GM23248 (cell line): Measurements from ENCODE around the gene MYO1G. TPM values are rescaled to one million over a fixed set of nuclear protein-coding genes. Genes with fewer than 3 reads are reported as not detected.

Source experiments
- DNase-seq: peaks from one replicate; pipeline ENCODE4 v3.0.0-alpha.2; 2015
- H2AFZ ChIP-seq: fragments of 200-600 bp; sonication (generic); 2 replicates; pipeline ENCODE4 v1.6.1; 2016; ENCODE audit warnings: antibody characterized with exemption
- H3F3A ChIP-seq: fragments of 200-600 bp; sonication (generic); 2 replicates; pipeline ENCODE4 v1.6.1; 2016; ENCODE audit warnings: mild to moderate bottlenecking, antibody characterized with exemption, mixed run types; ENCODE audit not compliant: insufficient read depth
- H3K27ac ChIP-seq: fragments of 200-600 bp; sonication (generic); 2 replicates; pipeline ENCODE4 v1.5.1; 2016; ENCODE audit warnings: mild to moderate bottlenecking
- H3K27me3 ChIP-seq: fragments of 200-600 bp; sonication (generic); replicated peaks from 2 replicates; pipeline ENCODE4 v1.6.1; 2016; ENCODE audit warnings: mild to moderate bottlenecking; ENCODE audit not compliant: insufficient read depth
- H3K36me3 ChIP-seq: fragments of 200-600 bp; sonication (generic); 2 replicates; pipeline ENCODE4 v1.6.1; 2016; ENCODE audit warnings: low read depth, mild to moderate bottlenecking
- H3K4me1 ChIP-seq: fragments of 200-600 bp; sonication (generic); 2 replicates; pipeline ENCODE4 v1.6.1; 2016; ENCODE audit warnings: mild to moderate bottlenecking; ENCODE audit not compliant: insufficient read depth
- H3K4me2 ChIP-seq: fragments of 200-600 bp; sonication (generic); one replicate; pipeline ENCODE4 v1.6.1; 2016; ENCODE audit warnings: mild to moderate bottlenecking; ENCODE audit not compliant: unreplicated experiment
- H3K4me3 ChIP-seq: fragments of 200-600 bp; sonication (generic); 2 replicates; pipeline ENCODE4 v1.5.1; 2016; ENCODE audit warnings: mild to moderate bottlenecking
- H3K79me2 ChIP-seq: fragments of 200-600 bp; sonication (generic); 2 replicates; pipeline ENCODE4 v1.6.1; 2016; ENCODE audit warnings: mild to moderate bottlenecking; ENCODE audit not compliant: insufficient read depth
- H3K9ac ChIP-seq: fragments of 200-600 bp; sonication (generic); 2 replicates; pipeline ENCODE4 v1.6.1; 2016; ENCODE audit warnings: mild to moderate bottlenecking
- H3K9me2 ChIP-seq: fragments of 200-600 bp; sonication (generic); 2 replicates; pipeline ENCODE4 v1.6.1; 2016; ENCODE audit warnings: mixed run types, mild to moderate bottlenecking, moderate library complexity; ENCODE audit not compliant: insufficient read depth
- H3K9me3 ChIP-seq: fragments of 200-600 bp; sonication (generic); one replicate; pipeline ENCODE4 v1.6.1; 2017; ENCODE audit warnings: low read depth
- H4K20me1 ChIP-seq: fragments of 200-600 bp; sonication (generic); 2 replicates; pipeline ENCODE4 v1.6.0; 2016; ENCODE audit not compliant: insufficient read depth
- EZH2 ChIP-seq: fragments of 200-600 bp; sonication (generic); IDR thresholded peaks from 2 replicates; pipeline ENCODE4 v1.6.1; 2018; ENCODE audit warnings: antibody characterized with exemption, mild to moderate bottlenecking; ENCODE audit not compliant: insufficient read depth, poor library complexity, severe bottlenecking
- EZH2phosphoT487 ChIP-seq: fragments of 200-600 bp; sonication (generic); IDR thresholded peaks from 2 replicates; pipeline ENCODE4 v1.6.1; 2018; ENCODE audit warnings: antibody characterized with exemption, moderate library complexity, mild to moderate bottlenecking, low read depth; ENCODE audit not compliant: insufficient read depth
- WGBS, 2 experiments: methylation state at CpG; one replicate each; pipeline ENCODE4 v1.1.6; 2015 to 2017; ENCODE audit warnings: low lambda C conversion rate in 2 of 2, low coverage in 1 of 2; ENCODE audit errors: missing lambda C conversion rate in 2 of 2; 5-methylcytosine and 5-hydroxymethylcytosine counted together
- in situ Hi-C: fragments of 300-500 bp; cut with MboI; formaldehyde crosslinking; loops from 2 replicates; pipeline ENCODE4 v1.15.0; 2020
- polyA plus RNA-seq: library from polyadenylated mRNA; unstranded; fragments of >200 nt; fragmentation: Nextera tagmentation; extraction: Ambion mirVana; gene quantifications from 2 replicates; pipeline ENCODE4 v1.2.1, GENCODE V29; 2016
- total RNA-seq: library from RNA; depleted of rRNA; stranded (reverse); fragments of >200 nt; shearing (Covaris generic); gene quantifications from 2 replicates; pipeline ENCODE4 v1.2.3, GENCODE V29; 2014

Gene MYO1G
- total and polyA plus RNA-seq, 2 experiments from 2014 or later: not detected

DNA sequence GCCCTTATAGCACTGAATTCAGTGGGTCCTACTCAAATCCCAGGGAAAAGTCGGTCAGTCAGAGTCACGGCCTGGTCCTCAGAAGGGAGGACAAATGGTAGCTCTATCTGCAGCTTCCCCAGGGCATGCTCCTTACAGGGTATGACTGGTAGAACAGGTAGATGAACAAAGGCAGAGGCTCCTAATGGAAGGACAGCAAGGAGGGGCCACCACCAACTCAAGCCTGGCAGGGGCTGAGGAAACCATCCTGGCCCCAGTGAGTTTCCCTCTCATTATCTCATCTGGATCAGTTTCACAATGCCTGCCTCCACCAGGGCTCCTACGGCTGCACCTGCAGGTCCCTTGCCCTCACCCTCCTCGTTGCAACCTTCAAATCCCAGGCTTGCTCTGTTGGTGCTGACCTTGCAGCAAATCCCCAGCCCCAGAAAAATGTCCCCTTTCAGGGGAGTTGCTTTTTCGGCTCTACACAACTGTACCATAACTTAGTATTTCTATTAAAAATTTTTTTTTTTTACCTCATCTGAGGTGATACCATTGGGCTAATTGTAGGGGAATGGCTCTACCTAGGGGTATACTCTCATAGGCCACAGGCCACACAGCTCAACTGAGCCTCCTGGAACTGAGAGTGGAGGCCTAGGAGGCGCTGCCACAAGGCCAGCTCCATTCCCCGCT, 2.4 kb upstream of the MYO1G start:
- TF ChIP-seq EZH2phosphoT487 (no peak), EZH2 (no peak)
- Histone ChIP-seq H3F3A (peaks cover 48% of the 10 kb centered on the region), H3K27ac (peak overlapping the region; percentile 49; the same call in 1 of the 2 replicates), H3K9me3 (no peaks in the 10 kb centered on the region), H3K9me2 (no peaks in the 10 kb centered on the region), H3K9ac (no peak overlapping the region), H3K36me3 (peaks cover 27% of the 10 kb centered on the region), H3K4me1 (peaks cover 31% of the 10 kb centered on the region), H3K27me3 (no peaks in the 10 kb centered on the region), H3K4me2 (no peak overlapping the region), H3K4me3 (no peak overlapping the region), H3K79me2 (peaks cover 24% of the 10 kb centered on the region), H2AFZ (no peak overlapping the region), H4K20me1 (no peaks in the 10 kb centered on the region)
- in situ Hi-C loops: no loop called here
- WGBS, 2 experiments: 96 to 98% methylated on average over 7 of the region's 7 CpGs
- no peak for DNase-seq

DNA sequence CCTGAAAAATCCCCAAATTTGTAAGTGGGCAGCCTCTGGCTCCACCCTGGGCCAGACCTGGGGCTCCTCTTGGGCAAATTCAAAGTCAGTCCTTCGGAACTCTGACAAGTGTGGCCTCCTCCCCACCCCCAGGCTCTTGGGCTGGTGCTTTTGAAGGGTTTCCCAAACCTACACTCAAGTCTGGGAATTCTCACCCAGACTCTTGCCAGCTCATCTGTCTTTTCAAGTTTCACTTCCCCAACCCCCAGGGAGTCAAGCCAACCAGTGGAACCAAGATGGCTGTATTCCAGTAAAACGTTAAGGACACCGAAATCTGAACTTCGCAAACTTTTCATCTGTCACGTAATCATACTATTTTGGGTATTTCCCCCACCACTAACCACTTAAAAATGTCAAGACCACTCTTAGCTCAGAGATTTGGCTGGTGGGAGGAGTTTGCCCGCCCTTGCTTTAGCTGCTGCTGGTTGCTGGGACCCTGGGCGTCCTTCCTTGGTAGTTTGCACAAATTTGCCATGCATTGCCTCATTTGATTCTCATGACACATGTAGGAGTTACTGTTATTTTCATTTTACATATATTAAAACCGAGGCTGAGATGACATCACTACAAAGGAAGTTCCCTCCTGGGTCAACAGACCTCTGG, 1.7 kb upstream of the MYO1G start:
- Histone ChIP-seq H3K9ac (peak overlapping the region; percentile 5; the same call in 1 of the 2 replicates), H3K4me2 (peak overlapping the region; percentile 64)

DNA sequence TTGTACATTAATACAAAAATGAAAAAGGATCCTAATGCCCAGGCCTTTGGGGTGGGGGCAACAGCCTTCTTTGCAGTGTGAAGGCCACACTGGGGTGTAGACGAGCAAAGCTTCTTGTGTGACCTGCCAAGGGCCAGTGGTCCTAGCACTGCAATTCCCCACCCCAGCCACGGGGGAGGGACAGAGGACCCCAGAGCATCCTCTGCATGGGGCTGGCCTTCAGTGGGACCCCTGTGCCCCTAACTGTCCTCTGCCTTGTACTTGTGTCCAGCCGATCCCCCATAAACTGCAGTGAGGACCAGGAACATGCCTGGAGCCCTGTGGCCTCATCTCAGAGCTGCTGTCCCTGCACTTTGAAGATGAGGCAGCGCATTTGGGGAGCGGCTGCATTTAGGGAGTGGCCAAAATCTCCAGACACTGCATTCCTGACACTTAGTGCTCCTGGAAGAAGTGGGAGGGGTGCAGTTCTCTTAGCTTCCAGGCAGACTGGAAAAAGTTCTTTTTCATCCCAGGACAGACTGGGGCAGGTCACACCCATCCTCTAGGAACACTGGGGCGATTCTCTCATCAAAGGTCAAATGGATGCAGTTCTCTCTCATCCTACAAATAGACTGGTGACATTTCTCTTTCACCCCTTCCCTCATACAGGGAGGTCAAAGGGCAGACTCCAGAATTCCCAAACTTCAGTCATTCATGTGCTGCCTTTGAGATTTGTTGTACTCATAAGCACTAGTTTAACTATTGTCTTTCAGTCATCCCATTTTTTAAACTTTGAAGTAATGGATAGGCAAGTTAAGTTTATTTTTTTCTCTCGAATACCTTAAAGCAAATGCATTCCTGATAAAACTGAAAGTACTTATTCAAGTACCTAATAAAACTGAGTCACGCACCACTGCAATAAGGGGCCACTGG, 922 bp upstream of the MYO1G start:
- Histone ChIP-seq H4K20me1 (no peaks in the 10 kb centered on the region), H2AFZ (no peak overlapping the region), H3K27ac (peak overlapping the region; percentile 49), H3K27me3 (no peaks in the 10 kb centered on the region), H3K4me3 (no peak overlapping the region), H3K79me2 (peaks cover 10% of the 10 kb centered on the region), H3F3A (peaks cover 40% of the 10 kb centered on the region), H3K9me3 (no peaks in the 10 kb centered on the region), H3K9me2 (no peaks in the 10 kb centered on the region), H3K9ac (peak overlapping the region; percentile 5; the same call in 1 of the 2 replicates), H3K4me1 (peaks cover 22% of the 10 kb centered on the region), H3K36me3 (peaks cover 22% of the 10 kb centered on the region), H3K4me2 (peak overlapping the region; percentile 64)
- peak; percentile 60 for DNase-seq
- 54 to 58% methylated on average over 8 of the region's 8 CpGs for WGBS, 2 experiments
- in situ Hi-C loops: no loop called here
- TF ChIP-seq EZH2phosphoT487: no peak
- TF ChIP-seq EZH2: no peak

More for the DNA sequence above, 1.7 kb upstream of the MYO1G start:
- Histone ChIP-seq H2AFZ (no peak overlapping the region), H3K27ac (peak overlapping the region; percentile 49), H3F3A (peaks cover 48% of the 10 kb centered on the region), H3K27me3 (no peaks in the 10 kb centered on the region), H3K4me3 (no peak overlapping the region), H3K36me3 (peaks cover 27% of the 10 kb centered on the region), H3K79me2 (peaks cover 18% of the 10 kb centered on the region), H3K9me3 (no peaks in the 10 kb centered on the region), H3K9me2 (no peaks in the 10 kb centered on the region), H3K4me1 (peaks cover 30% of the 10 kb centered on the region), H4K20me1 (no peaks in the 10 kb centered on the region)
- in situ Hi-C loops: no loop called here
- no peak for TF ChIP-seq EZH2phosphoT487
- TF ChIP-seq EZH2: no peak
- DNase-seq: peak; percentile 47
- 61 to 62% methylated on average over 8 of the region's 8 CpGs for WGBS, 2 experiments

DNA sequence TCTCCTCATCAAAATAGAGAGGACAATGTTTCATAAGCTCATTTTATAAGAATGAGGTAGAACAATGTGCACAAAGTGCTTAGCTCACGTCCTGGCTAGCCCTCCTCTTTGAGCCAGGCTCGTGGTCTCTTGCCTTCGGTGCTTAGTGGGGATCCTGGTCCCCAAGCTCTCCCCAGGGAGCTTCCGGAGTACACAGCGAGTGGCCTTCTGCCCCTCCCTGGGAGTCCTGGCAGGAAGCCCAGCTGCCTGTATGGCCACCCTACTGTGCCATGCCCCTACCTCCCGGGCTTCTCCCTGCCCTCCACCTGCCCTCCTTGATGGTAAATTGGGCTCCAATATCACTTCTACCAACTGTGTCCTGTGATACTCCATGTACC, 868 bp downstream of the MYO1G start:
- in situ Hi-C loops: no loop called here
- Histone ChIP-seq H3K4me2 (no peak overlapping the region), H3K4me1 (peaks cover 18% of the 10 kb centered on the region), H3K27ac (no peak overlapping the region), H3K4me3 (no peak overlapping the region), H3K9me3 (no peaks in the 10 kb centered on the region), H3K27me3 (no peaks in the 10 kb centered on the region), H3F3A (peaks cover 29% of the 10 kb centered on the region), H3K36me3 (peaks cover 5% of the 10 kb centered on the region), H3K9me2 (no peaks in the 10 kb centered on the region), H3K9ac (no peak overlapping the region), H4K20me1 (no peaks in the 10 kb centered on the region), H2AFZ (no peak overlapping the region), H3K79me2 (no peaks in the 10 kb centered on the region)
- 71 to 78% methylated on average over 6 of the region's 6 CpGs for WGBS, 2 experiments
- TF ChIP-seq EZH2phosphoT487 (no peak), EZH2 (no peak)
- DNase-seq: no peak
